DMS53 (cell line): ENCODE results near the gene SLC5A6.

Experiments used
- DNase-seq: peaks from one replicate; lab custom pipeline; 2025; lab: John Stamatoyannopoulos, UW

The SLC5A6 gene

DNA sequence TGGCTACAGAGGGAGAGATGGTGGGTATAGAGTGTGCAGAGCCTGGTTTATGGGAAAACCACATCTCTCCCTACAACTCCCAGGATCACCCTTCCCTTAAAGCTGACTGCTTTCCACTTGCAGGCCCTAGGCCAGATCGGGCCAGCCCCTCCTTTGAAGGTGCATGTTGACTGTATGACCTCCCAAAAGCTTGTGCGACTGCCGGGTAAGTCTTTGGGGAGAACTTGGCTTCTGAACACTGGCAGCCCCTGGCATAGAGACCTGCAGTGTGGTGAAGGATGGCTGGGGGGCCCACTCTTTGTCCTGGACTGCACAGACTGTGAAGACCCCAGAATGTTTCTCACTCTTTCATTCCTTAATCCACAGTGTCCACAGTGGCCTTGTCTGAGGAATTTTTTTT, 24.6 kb upstream of the SLC5A6 start:
- DNase-seq = no peak

DNA sequence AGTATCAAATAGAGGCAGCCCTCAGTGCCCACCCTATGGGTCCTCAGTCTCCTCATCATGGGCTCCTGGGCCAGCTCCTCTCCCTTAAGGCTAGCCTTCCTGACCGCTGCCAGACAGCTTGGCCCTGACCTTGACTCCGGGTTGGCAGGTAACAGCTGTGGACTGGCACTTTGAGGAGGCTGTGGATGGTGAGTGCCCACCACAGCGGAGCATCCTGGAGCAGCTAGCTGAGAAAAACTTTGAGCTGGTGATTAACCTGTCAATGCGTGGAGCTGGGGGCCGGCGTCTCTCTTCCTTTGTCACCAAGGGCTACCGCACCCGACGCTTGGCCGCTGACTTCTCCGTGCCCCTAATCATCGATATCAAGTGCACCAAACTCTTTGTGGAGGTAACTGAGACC, 24.1 kb upstream of the SLC5A6 start:
- DNase-seq = no peak

DNA sequence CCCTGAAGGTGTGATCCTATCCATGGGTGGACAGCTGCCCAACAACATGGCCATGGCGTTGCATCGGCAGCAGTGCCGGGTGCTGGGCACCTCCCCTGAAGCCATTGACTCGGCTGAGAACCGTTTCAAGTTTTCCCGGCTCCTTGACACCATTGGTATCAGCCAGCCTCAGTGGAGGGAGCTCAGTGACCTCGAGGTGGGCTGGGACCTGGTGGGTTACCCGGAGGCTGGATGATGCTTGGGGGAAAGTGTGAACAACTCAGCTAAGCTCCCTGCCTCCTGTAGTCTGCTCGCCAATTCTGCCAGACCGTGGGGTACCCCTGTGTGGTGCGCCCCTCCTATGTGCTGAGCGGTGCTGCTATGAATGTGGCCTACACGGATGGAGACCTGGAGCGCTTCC, 21.3 kb upstream of the SLC5A6 start:
- no peak for DNase-seq

DNA sequence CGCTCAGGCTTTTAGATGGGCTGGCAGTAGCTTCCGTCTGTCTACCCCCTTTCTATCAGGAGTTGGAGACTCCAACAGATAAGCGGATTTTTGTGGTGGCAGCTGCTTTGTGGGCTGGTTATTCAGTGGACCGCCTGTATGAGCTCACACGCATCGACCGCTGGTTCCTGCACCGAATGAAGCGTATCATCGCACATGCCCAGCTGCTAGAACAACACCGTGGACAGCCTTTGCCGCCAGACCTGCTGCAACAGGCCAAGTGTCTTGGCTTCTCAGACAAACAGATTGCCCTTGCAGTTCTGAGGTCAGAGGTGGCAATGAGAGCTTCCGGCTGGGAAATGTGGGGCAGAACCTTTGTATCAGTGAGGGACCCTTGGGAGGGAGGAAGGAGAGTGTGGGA, 19.9 kb upstream of the SLC5A6 start:
- DNase-seq = no peak

DNA sequence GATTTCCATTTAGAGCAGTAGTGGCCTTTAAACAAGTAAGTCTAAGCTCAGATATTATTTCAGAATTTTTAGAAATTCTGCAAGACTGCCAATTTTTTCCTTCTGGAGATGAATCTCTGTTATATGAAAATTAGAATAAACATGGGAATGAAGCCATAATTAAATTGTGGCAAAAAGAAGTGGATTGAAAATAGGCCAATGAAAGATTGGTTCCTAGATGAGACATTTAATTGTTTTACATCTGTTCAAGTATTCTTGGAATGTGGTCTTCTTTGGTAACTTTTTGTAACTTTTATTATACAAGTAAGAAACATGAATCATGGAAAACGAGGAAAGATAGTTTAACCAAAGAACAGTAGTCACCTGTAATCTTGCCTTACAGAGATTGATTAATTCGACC, 15.4 kb upstream of the SLC5A6 start:
- DNase-seq = no peak

DNA sequence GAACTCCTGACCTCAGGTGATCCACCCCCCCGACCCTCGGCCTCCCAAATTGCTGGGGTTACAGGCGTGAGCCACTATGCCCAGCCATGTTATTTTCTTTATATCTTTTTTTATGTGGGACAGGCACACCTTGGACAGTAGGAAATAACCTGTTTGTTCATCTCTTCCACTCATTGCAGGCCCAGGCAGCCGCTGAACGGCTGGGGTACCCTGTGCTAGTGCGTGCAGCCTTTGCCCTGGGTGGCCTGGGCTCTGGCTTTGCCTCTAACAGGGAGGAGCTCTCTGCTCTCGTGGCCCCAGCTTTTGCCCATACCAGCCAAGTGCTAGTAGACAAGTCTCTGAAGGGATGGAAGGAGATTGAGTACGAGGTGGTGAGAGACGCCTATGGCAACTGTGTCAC, 13.5 kb upstream of the SLC5A6 start:
- DNase-seq = no peak

DNA sequence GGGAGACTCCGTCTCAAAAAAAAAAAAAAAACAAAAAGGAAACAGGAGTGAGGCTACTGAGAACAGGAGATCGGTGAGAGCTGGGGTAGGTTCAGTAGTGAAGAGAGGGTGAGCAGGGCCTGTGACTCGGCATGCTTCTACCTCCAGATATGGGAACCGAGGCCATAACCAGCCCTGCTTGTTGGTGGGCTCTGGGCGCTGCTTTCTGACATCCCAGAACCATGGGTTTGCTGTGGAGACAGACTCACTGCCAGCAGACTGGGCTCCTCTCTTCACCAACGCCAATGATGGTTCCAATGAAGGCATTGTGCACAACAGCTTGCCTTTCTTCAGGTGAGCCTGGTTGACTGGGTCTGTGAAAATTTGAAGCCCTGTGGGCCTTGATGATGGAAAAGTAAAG, 11.3 kb upstream of the SLC5A6 start:
- DNase-seq = no peak

DNA sequence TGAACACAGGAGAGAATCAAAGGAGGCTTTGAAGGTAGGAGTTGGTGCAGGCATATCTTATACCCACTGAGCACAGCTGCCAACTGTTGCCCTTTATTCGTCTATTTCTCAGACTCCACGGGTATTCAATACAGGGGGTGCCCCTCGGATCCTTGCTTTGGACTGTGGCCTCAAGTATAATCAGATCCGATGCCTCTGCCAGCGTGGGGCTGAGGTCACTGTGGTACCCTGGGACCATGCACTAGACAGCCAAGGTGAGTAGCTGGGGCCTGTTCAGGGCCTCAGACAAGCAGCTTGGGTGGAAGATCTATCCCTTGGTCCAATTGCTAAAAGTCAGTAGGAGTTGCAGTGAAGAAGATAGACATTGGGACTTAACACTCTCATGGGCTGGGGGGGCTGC, 10.3 kb upstream of the SLC5A6 start:
- no peak for DNase-seq

DNA sequence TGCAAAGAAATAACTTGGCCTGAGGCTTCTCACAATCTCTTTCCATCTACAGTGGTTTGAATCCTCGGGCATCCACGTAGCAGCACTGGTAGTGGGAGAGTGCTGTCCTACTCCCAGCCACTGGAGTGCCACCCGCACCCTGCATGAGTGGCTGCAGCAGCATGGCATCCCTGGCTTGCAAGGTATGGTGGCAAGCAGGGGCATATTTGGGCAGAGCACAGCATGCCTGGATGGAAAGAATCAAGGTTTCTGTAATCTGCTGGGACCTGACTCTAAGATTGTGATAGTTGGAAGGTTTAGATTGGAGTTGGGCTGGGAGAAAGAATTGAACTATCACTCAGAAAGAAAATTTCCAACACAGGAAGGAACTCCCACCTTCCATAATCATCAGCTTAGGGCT, 9.1 kb upstream of the SLC5A6 start:
- no peak for DNase-seq

DNA sequence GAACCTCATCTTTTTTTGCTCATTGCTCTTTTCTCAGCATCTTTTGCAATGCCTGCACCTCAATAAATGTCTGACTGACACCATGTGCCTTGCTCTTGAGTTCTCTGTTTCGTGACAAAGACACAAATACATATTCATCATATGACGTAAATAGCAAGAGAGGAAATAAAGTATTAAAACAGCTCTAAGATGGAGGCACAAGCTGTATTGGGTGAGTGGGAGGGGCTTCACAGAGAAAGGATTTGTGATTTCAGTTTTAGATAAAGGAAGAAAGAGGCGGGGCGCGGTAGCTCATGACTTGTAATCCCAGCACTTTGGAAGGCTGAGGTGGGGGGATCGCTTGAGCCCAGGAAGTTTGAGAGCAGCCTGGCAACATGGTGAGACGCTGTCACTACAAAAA, 8.0 kb upstream of the SLC5A6 start:
- no peak for DNase-seq

DNA sequence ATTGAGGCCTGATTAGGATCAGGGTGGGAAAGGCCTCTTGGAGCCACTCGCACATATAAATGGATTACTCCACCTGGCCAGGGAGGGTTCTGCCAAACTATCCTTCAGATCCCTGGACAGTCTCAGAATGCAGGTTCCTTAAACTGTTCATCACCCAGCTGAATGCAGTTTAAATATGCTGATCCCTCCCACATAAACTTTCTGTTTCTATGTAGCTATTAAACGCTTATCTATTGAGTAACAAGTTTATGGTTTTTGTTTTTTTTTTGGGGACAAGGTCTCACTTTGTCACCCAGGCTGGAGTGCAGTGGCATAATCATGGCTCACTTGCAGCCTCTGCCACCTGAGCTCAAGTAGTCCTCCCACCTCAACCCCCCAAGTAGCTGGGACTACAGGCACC, 7.0 kb upstream of the SLC5A6 start:
- DNase-seq = no peak

DNA sequence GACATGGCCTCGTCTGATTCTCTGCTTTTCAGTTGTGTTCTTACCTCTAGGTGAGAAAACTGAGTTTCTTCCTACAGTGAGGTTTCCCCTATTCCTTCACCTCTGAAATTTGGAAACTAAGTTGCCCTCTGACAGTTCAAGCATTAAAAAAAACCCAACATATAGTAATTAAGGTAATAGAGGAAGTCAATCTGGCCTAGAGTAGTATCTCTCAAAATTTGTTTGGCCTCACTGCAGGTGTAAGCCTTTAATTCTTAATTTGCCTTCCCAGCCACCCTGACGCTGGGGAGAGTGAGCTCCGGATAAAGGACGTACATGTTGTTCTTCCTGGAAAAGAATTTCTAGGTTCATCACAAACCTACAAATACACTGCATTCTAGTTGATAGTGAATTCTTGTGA, 6.5 kb upstream of the SLC5A6 start:
- no peak for DNase-seq

DNA sequence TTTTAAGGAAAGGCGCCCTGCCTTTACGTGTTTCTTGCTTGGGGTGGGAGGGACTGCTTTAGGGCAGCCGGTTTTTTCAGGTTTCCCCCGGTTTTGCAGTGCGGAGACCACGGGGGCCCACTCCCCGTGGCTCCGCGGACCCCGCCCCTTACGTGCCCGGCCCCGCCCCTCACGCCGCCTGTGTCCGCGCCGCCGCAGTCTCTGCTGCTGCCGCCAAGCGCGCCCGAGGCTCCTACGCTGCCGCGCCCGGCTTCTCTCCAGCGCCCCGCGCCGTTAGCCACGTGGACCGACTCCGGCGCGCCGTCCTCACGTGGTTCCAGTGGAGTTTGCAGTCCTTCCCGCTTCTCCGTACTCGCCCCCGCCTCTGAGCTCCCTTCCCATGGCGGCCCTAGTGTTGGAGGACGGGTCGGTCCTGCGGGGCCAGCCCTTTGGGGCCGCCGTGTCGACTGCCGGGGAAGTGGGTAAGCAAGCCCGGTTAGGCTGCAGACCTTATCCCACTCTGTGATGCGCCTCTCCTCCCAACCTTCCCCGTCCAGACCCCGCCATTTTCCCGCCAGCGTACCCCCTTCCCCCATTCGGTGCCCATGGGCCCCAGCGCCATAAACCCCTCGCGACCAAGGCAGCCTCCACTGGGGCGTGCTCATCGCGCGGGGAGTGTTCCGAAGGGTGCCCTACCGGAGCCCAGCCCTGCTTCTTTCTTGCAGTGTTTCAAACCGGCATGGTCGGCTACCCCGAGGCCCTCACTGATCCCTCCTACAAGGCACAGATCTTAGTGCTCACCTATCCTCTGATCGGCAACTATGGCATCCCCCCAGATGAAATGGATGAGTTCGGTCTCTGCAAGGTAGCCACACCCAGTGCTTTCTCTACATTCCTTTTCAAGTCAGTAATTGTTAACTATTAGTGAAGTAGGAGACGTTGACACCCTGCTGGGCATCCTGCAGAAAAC, 5.4 kb upstream of the SLC5A6 start, which contains the start of gene CAD:
CAD (plus strand) TSS at position 197 of the 949 bp plus-strand sequence; CDS start at position 380, 183 bp downstream.
- DNase-seq = peak; percentile 91

DNA sequence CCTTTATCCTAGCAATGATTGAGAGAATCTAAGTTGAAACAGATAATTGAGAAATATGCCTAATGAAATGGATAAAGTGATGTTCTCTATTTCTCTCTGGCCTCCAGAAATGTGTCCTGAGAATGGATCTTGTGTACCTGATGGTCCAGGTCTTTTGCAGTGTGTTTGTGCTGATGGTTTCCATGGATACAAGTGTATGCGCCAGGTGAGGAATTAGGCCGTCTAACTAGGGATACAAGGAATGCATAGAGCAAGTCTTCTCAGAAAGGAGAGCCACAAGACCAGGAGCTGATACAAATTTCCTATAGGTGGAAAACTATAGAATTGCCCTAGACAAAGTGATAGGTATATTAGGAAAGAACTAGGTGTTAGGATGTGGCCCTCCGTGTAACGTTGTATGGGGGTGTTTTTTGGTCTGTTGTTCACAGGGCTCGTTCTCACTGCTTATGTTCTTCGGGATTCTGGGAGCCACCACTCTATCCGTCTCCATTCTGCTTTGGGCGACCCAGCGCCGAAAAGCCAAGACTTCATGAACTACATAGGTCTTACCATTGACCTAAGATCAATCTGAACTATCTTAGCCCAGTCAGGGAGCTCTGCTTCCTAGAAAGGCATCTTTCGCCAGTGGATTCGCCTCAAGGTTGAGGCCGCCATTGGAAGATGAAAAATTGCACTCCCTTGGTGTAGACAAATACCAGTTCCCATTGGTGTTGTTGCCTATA, 4.5 kb upstream of the SLC5A6 start:
- DNase-seq = peak; percentile 63

DNA sequence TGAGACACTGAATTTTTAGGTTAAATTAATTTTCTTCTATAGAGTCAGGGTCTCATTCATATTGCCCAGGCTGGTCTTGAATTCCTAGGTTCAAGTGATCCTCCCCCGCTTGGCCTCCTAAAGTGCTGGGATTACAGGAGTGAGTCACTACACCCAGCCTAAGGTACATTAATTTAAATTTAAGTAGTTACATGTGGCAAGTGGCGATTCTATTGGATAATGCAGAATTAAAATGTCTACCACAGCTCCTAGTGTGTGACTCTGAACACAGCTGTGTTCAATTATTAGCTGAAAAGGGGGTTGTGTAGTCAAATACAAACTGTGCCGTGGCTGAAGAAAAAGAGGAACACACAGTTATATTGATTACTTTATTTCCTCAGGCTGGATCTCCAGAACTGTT, 2.9 kb upstream of the SLC5A6 start:
- no peak for DNase-seq

DNA sequence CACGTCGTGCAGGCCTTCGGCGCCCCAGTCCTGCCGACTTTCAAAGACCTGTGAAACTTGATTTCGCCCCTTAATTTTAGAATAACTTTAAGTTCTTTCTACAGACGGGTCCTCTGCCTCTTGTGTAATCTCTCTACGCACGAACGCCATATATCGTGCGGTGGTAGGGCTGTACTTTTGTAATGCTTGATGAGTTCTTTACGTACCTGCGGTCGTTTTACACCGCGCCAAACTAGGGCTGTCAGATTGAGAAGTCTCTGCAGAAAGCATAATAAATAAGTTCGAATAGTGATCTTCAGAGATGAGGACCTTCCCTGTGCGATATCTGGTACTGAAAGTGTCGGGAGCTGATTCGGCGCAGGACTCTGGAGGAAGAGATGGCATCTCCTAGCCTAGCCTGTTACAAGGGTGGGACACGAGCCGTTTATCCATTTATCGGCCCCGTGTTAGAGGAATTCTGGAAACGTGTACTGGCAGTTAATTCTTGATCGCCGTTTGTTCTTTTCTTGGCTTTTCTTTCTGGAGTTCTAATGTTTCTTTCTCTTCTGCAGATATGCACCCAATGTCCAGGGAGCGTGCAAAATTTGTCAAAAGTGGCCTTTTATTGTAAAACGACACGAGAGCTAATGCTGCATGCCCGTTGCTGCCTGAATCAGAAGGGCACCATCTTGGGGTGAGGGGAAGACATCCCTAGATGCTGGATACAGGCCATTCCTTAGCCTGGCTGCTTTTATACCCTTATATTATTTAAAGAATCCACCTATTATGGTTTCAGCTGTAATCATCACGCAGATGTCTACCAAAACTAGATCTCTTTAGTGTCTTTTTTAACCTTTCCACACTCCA, 781 bp upstream of the SLC5A6 start:
- DNase-seq = peak; percentile 77

DNA sequence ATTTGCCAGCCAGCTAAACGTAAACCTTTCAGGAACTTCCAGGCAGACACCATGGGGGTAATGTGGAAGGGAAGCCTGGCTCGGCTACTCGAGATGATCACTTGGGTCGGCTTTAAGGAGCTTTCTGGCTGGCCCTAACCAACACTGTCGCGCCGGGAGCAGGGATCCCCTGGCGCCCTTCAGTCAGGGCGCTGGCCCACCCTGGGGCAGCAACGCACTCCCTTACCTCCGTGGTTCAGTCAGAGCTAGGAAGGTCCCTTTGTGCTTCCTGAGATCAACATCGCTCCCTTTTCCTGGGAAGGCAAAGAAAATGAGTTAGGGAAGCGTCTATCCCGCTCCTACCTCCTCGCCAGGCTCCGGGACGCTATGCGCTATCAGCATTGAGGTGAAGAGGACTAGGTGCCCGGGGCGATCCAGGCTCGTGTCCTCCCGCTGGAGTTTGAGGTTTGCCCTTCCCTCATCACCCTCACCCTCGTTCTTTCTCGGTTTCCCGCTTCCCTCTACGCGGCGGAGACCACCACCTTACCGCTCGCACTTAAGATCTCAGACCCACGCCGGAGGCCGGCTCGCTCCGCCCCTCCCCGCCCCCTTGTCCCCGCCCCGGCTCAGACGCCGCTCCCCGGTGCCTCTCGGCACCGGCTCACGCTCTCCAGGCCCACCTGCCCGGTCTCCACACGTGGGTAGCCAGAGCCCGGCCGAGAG, 676 bp downstream of the SLC5A6 start:
- DNase-seq = peak; percentile 81

DNA sequence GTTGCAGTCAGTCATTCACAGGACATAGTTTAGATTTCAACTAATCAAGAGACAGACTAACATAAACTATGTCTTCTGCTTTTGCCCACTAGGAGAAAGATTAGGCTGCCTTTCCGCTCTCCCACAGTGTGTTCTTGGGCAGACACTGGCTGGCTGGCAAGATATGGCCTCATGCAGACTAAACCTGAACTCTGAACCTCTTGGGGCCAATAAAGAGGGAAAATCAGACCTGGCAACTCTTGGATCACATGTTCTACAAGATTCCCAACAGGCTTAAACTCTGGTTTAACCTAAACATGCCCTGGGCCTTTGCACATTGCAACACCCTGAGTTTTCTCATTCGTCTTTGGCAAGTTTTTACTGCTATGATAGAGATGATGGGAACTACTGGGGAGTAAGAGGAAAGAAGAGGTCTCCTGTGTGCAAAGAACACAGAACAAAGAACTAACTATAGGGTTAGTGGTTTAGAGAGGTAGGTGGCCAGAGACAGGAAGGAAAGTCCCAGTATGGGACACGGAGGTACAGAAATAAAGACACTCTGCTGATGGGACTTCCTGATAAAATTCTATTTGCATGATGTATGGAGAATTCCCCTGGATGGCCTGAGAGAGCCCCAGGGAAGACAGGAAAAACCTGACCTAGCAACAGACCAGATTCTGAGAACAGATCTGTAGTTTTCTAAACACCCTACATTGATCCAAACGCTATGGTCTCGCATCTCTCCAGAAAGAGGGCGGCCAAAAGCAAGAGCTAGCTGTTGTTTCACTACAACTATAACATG, 2.3 kb downstream of the SLC5A6 start:
- no peak for DNase-seq

DNA sequence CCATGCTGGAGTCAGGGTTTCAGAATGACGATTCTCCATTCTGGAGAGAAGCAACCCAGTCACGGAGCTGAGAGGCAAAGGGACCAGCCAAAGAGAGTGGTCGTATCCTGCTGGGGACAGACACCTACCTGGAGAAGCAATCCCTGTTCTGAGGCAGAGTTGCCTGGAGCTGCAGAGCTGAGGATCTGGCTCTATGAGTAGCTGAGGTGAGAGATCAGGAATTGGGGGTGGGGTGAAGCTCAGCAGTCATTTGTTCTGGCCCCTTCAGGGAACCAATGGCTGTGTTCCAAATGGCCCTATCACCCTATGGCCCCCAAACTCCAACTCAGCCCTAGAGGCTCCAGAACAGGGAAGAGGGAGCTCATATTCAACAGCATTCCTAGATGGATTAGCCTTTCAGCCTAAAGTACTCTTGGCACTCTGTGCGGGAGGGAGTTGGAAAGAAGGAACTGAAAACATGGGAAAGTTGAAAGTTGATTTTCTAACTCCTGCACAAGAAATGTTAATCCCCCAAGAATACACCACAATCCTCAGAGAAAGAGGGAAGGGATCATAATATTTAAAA, 3.5 kb downstream of the SLC5A6 start:
- no peak for DNase-seq

DNA sequence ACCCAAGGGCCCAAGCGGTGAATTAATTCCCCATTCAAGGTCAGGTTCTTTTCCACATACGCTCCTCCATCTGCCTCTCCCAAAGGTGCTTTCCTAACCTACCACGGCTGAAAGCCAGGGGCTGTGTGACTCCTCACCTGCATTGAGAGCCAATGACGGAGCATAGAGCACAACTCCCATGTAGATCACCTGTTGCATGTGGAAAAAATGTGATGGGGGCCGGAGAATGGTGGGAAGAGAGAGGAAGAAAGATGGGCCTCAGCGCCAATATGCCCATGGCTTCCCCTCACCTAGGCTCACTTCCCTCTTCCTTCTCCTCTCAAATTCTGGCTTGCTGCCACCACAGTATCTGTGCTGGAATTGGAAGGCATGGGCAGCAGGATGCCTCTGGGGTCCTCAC, 5.7 kb downstream of the SLC5A6 start:
- DNase-seq = no peak

DNA sequence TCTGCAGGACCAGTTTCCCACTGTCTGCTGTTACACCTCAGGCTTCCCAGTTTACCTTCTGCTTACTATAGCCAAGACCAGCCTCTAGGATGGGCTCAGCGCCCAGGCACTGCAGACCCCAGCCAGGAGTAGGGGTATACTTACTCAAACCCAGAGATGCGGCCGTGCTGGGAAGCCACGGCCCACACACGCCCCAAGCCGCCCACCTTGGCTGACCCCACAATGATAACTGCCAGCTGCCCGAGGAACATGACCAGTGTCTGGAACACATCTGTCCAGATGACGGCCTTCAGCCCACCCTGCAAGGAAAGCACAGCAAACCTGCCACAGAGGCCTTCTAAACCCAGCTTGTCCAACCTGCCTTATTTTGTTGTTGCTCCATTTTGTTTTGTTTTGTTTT, 6.9 kb downstream of the SLC5A6 start:
- DNase-seq = no peak
